HCT116 (cell line): ENCODE data around the gene TICRR. TPM values are rescaled to one million over a fixed set of nuclear protein-coding genes. Genes with fewer than 3 reads are reported as not detected.

Experiments used
- ATAC-seq: fragments of 200-7000 bp; cut with Tn5 transposase; 2 replicates; pipeline ENCODE4 v1.9.1; 2020; ENCODE audit warnings: mild to moderate bottlenecking, moderate library complexity
- BruUV-seq: library from RNA; stranded (reverse); fragments of 400-500 nt; replicated peaks from 2 replicates; lab custom pipeline; 2021; lab: Mats Ljungman, UMichigan
- CTCF ChIA-PET: fragments of 300-600 bp; sonication (Branson Sonifier 250); formaldehyde crosslinking; loops from one replicate; lab custom pipeline; 2021; ENCODE audit warnings: antibody characterized with exemption; lab: Charles Lee
- POLR2A ChIA-PET: fragments of 300-600, 350-600 bp; sonication (Branson Sonifier 250); formaldehyde crosslinking; loops from one replicate; lab custom pipeline; 2021; ENCODE audit warnings: antibody characterized with exemption; lab: Charles Lee
- RAD21 ChIA-PET, 2 experiments: fragments of 300-600 bp; sonication (Branson Sonifier 250); formaldehyde crosslinking; loops; one replicate each; lab custom pipeline; 2023; ENCODE audit warnings: low total read pairs in 2 of 2; ENCODE audit not compliant: uncharacterized antibody in 2 of 2, unreplicated experiment in 2 of 2, low non-redundant PET in 1 of 2; lab: Charles Lee
- DNase-seq: peaks from one replicate; pipeline ENCODE4 v3.0.0-alpha.2; 2010; ENCODE audit warnings: low read depth, low spot score
- H2AFZ ChIP-seq: fragments of 200-600 bp; shearing (Covaris generic), sonication (generic); 2 replicates; pipeline ENCODE4 v1.6.1; 2017; ENCODE audit warnings: low read depth, mixed run types, mixed read lengths, antibody characterized with exemption, low read length; ENCODE audit not compliant: poor library complexity, severe bottlenecking
- H3K27ac ChIP-seq: 2 replicates; pipeline ENCODE4 v1.5.1; 2012; ENCODE audit warnings: low read depth, low read length
- H3K27me3 ChIP-seq: fragments of 200-600 bp; sonication (generic); 2 replicates; pipeline ENCODE4 v1.6.1; 2016; ENCODE audit warnings: mixed run types, low read length, mixed read lengths; ENCODE audit not compliant: insufficient read depth
- H3K36me3 ChIP-seq, 2 experiments: fragments of 200-500 bp in 1 of 2; fragments of 200-600 bp in 1 of 2; sonication (Bioruptor generic) in 1 of 2; sonication (generic) in 1 of 2; 2 replicates each; pipeline versions ENCODE4 v1.5.1 to v1.6.1; 2014 to 2016; ENCODE audit warnings: low read length in 2 of 2, inconsistent platforms in 1 of 2, mixed read lengths in 1 of 2, mixed run types in 1 of 2; ENCODE audit not compliant: insufficient read depth in 2 of 2, control insufficient read depth in 1 of 2
- H3K4me1 ChIP-seq, 2 experiments: fragments of 200-600 bp in 1 of 2; sonication (generic) in 1 of 2; 2 replicates each; pipeline versions ENCODE4 v1.5.1 to v1.6.1; 2012 to 2017; ENCODE audit warnings: low read length in 2 of 2, inconsistent platforms in 1 of 2, mild to moderate bottlenecking in 1 of 2, mixed read lengths in 1 of 2, mixed run types in 1 of 2, moderate library complexity in 1 of 2; ENCODE audit not compliant: insufficient read depth in 2 of 2, control insufficient read depth in 1 of 2
- H3K4me2 ChIP-seq: fragments of 200-600 bp; sonication (generic); 2 replicates; pipeline ENCODE4 v1.6.1; 2017; ENCODE audit warnings: mixed run types, low read length, mixed read lengths
- H3K4me3 ChIP-seq, 2 experiments: fragments of 200-600 bp in 1 of 2; sonication (generic) in 1 of 2; replicated peaks in 1 of 2; 2 replicates each; pipeline ENCODE4 v1.5.1; 2011 to 2016; ENCODE audit warnings: low read length in 2 of 2, control low read depth in 1 of 2, low read depth in 1 of 2, mild to moderate bottlenecking in 1 of 2, mixed read lengths in 1 of 2, mixed run types in 1 of 2
- H3K79me2 ChIP-seq: fragments of 200-600 bp; sonication (generic); 2 replicates; pipeline ENCODE4 v1.6.1; 2017; ENCODE audit warnings: mild to moderate bottlenecking, mixed run types, low read length, moderate library complexity, mixed read lengths; ENCODE audit not compliant: insufficient read depth
- H3K9ac ChIP-seq: fragments of 200-600 bp; sonication (generic); 2 replicates; pipeline ENCODE4 v1.6.1; 2016; ENCODE audit warnings: low read length, mixed read lengths
- H3K9me2 ChIP-seq: fragments of 200-600 bp; sonication (generic), shearing (Covaris generic); 2 replicates; pipeline ENCODE4 v1.6.1; 2017; ENCODE audit warnings: mixed run types, mild to moderate bottlenecking, moderate library complexity; ENCODE audit not compliant: insufficient read depth
- H3K9me3 ChIP-seq, 2 experiments: fragments of 200-500 bp in 1 of 2; fragments of 200-600 bp in 1 of 2; sonication (Bioruptor generic) in 1 of 2; sonication (generic) in 1 of 2; 2 replicates each; pipeline ENCODE4 v1.6.1; 2014 to 2017; ENCODE audit warnings: low read length in 2 of 2, mixed read lengths in 2 of 2, inconsistent platforms in 1 of 2, low read depth in 1 of 2, mild to moderate bottlenecking in 1 of 2, mixed run types in 1 of 2, moderate library complexity in 1 of 2; ENCODE audit not compliant: control insufficient read depth in 1 of 2, insufficient read depth in 1 of 2
- H4K20me1 ChIP-seq: fragments of 200-600 bp; sonication (generic), shearing (Covaris generic); 2 replicates; pipeline ENCODE4 v1.6.1; 2017; ENCODE audit warnings: mixed run types, mild to moderate bottlenecking, moderate library complexity; ENCODE audit not compliant: insufficient read depth
- ATF3 ChIP-seq: IDR thresholded peaks from 2 replicates; pipeline ENCODE4 v1.6.1; 2012
- CTCF ChIP-seq, 3 experiments: fragments of 200-600 bp in 1 of 3; sonication (generic) in 1 of 3; IDR thresholded peaks in 2 of 3; conservative IDR thresholded peaks in 1 of 3; 2 replicates each; pipeline ENCODE4 v1.5.1; 2012 to 2017; ENCODE audit warnings: low read depth in 2 of 3, low read length in 2 of 3, antibody characterized with exemption in 1 of 3, borderline replicate concordance in 1 of 3, control low read depth in 1 of 3, mild to moderate bottlenecking in 1 of 3, mixed read lengths in 1 of 3, mixed run types in 1 of 3, moderate library complexity in 1 of 3; ENCODE audit not compliant: insufficient read depth in 1 of 3
- EGR1 ChIP-seq: IDR thresholded peaks from 2 replicates; pipeline ENCODE4 v1.6.1; 2012; ENCODE audit warnings: low read depth
- ELF1 ChIP-seq: IDR thresholded peaks from 2 replicates; pipeline ENCODE4 v1.6.1; 2012; ENCODE audit warnings: low read depth, borderline replicate concordance
- EZH2 ChIP-seq: fragments of 200-600 bp; sonication (generic); IDR thresholded peaks from 2 replicates; pipeline ENCODE4 v1.6.1; 2017; ENCODE audit warnings: antibody characterized with exemption, mixed run types
- EZH2phosphoT487 ChIP-seq: fragments of 200-600 bp; IDR thresholded peaks from 2 replicates; pipeline ENCODE4 v1.6.1; 2018; ENCODE audit warnings: antibody characterized with exemption, borderline replicate concordance
- FOSL1 ChIP-seq: IDR thresholded peaks from 2 replicates; pipeline ENCODE4 v1.6.1; 2012; ENCODE audit warnings: low read depth
- JUND ChIP-seq: IDR thresholded peaks from 2 replicates; pipeline ENCODE4 v1.6.1; 2012
- MAX ChIP-seq: IDR thresholded peaks from 2 replicates; pipeline ENCODE4 v1.6.1; 2012
- POLR2A ChIP-seq: IDR thresholded peaks from 2 replicates; pipeline ENCODE4 v1.7.0; 2011; ENCODE audit warnings: borderline replicate concordance; ENCODE audit not compliant: insufficient read depth, insufficient read length; ENCODE audit errors: extremely low read depth
- POLR2AphosphoS5 ChIP-seq: IDR thresholded peaks from 2 replicates; pipeline ENCODE4 v1.6.1; 2011; ENCODE audit warnings: mild to moderate bottlenecking, low read depth, low read length, moderate library complexity
- SIN3A ChIP-seq: IDR thresholded peaks from 2 replicates; pipeline ENCODE4 v1.6.1; 2012; ENCODE audit warnings: low read depth
- SP1 ChIP-seq: IDR thresholded peaks from 2 replicates; pipeline ENCODE4 v1.6.1; 2012; ENCODE audit warnings: low read depth
- SRF ChIP-seq: IDR thresholded peaks from 2 replicates; pipeline ENCODE4 v1.6.1; 2012; ENCODE audit warnings: low read depth
- TCF7L2 ChIP-seq: IDR thresholded peaks from 2 replicates; pipeline ENCODE4 v1.7.0; 2011; ENCODE audit warnings: borderline replicate concordance, inconsistent platforms; ENCODE audit not compliant: insufficient read depth, insufficient read length; ENCODE audit errors: extremely low read depth
- YY1 ChIP-seq: IDR thresholded peaks from 2 replicates; pipeline ENCODE4 v1.6.1; 2011; ENCODE audit warnings: low read length, low read depth, moderate library complexity, mild to moderate bottlenecking; ENCODE audit not compliant: insufficient replicate concordance; ENCODE audit errors: extremely low read depth
- ZBTB33 ChIP-seq: IDR thresholded peaks from 2 replicates; pipeline ENCODE4 v1.6.1; 2011; ENCODE audit warnings: mild to moderate bottlenecking, low read length, moderate library complexity; ENCODE audit not compliant: insufficient replicate concordance; ENCODE audit errors: extremely low read depth
- ZFX ChIP-seq: fragments of 450-650 bp; IDR thresholded peaks from 2 replicates; pipeline ENCODE4 v1.6.1; 2017
- ZNF274 ChIP-seq: fragments of 200-500 bp; sonication (Bioruptor generic); IDR thresholded peaks from 2 replicates; pipeline ENCODE4 v1.6.1; 2014; ENCODE audit warnings: mild to moderate bottlenecking, low read depth, low read length, inconsistent platforms
- intact Hi-C: fragments of 100-400 bp; cut with micrococcal nuclease; formaldehyde crosslinking; loops from 2 replicates; pipeline ENCODE4 v1.10.0; 2022
- total RNA-seq: library from RNA; stranded (reverse); gene quantifications from one replicate; pipeline ENCODE4 v1.2.1, GENCODE V29; 2021; ENCODE audit not compliant: unreplicated experiment

Gene TICRR
- total RNA-seq, 1 experiment from 2014 or later = 24.8 TPM

- TF ChIP-seq ZBTB33 = no peak
Observed at GRCh38 chr15:89593018-89593417, 17.7 kb downstream of the TICRR start (continued).

GRCh38 chr15:89599021-89599420 is 23.8 kb downstream of the TICRR start:
- TF ChIP-seq TCF7L2 (no peak), SP1 (no peak), YY1 (no peak), FOSL1 (no peak), EGR1 (no peak), ELF1 (no peak), SIN3A (no peak), ATF3 (no peak), MAX (no peak), EZH2phosphoT487 (no peak), ZNF274 (no peak), CTCF (IDR thresholded peaks at IDR 0.05 in 2 of 3, conservative IDR thresholded peaks at IDR 0.05 in 1 of 3; ENCODE audit: borderline replicate concordance in 1 of 3, insufficient read depth in 1 of 3, low read depth in 2 of 3, low read length in 2 of 3) (no peak), JUND (no peak), ZFX (no peak), POLR2A (no peak), SRF (no peak), EZH2 (no peak), POLR2AphosphoS5 (no peak)
- TF ChIP-seq, all 23 proteins: peak for 0
- Histone ChIP-seq H3K4me1 (peaks cover 0 to 3% of the 10 kb centered on the region in 2 experiments; a peak in 1 of 4 replicates), H2AFZ (no peak overlapping the region), H3K27ac (no peak overlapping the region), H4K20me1 (no peaks in the 10 kb centered on the region), H3K9ac (no peak overlapping the region), H3K79me2 (peaks cover 45% of the 10 kb centered on the region), H3K4me2 (no peak overlapping the region), H3K9me2 (no peaks in the 10 kb centered on the region), H3K27me3 (no peaks in the 10 kb centered on the region), H3K9me3 (no peaks in the 10 kb centered on the region), H3K36me3 (peaks cover 53 to 80% of the 10 kb centered on the region in 2 experiments), H3K4me3 (no peak overlapping the region)
- ATAC-seq = no peak
- ChIA-PET RAD21 (no interaction called here), POLR2A (no interaction called here), CTCF (no interaction called here)
- no TSS peak for BruUV-seq
- intact Hi-C loops = no loop called here
- DNase-seq = no peak
